Naive thymus-derived CD8-positive, alpha-beta T cell (primary cell): ENCODE results near the gene MITF. TPM values are rescaled to one million over a fixed set of nuclear protein-coding genes. Genes with fewer than 3 reads are reported as not detected.

Experiments
- ATAC-seq, 2 donors: fragments of 150-1000 bp; cut with Tn5 transposase in 1 of 2; sonication (Bioruptor Pico), chemical (Tn5 transposase) in 1 of 2; 1 replicate in 1 of 2; 2 replicates in 1 of 2; pipeline ENCODE4 v1.10.0; 2021; ENCODE audit warnings: mild to moderate bottlenecking in 2 of 2, moderate library complexity in 2 of 2
- POLR2A ChIA-PET: fragments of 350-600 bp; sonication (Branson Sonifier 250); formaldehyde crosslinking; loops from one replicate; lab custom pipeline; 2021; ENCODE audit warnings: antibody characterized with exemption; lab: Charles Lee
- DNase-seq, 10 donors: peaks; one replicate each; pipeline versions ENCODE4 v3.0.0 to v3.0.0-alpha.2; 2020 to 2022
- H3K27ac Mint-ChIP-seq, 10 donors: one replicate each; pipeline ENCODE4 v1.8.0; 2020 to 2022; ENCODE audit warnings: mild to moderate bottlenecking in 10 of 10, mixed read lengths in 10 of 10, moderate library complexity in 4 of 10, inconsistent platforms in 1 of 10
- H3K27me3 Mint-ChIP-seq, 5 donors: one replicate each; pipeline ENCODE4 v1.8.0; 2021 to 2022; ENCODE audit warnings: mixed read lengths in 5 of 5
- H3K36me3 Mint-ChIP-seq, 3 donors: one replicate each; pipeline ENCODE4 v1.8.0; 2020 to 2022; ENCODE audit warnings: mixed read lengths in 3 of 3, mild to moderate bottlenecking in 2 of 3, inconsistent platforms in 1 of 3
- H3K4me1 Mint-ChIP-seq, 4 donors: one replicate each; pipeline ENCODE4 v1.8.0; 2021 to 2022; ENCODE audit warnings: mixed read lengths in 4 of 4
- H3K4me3 Mint-ChIP-seq, 10 donors: one replicate each; pipeline ENCODE4 v1.8.0; 2020 to 2022; ENCODE audit warnings: mild to moderate bottlenecking in 10 of 10, mixed read lengths in 10 of 10, moderate library complexity in 6 of 10, inconsistent platforms in 1 of 10
- H3K9me3 Mint-ChIP-seq, 9 donors: one replicate each; pipeline ENCODE4 v1.8.0; 2020 to 2022; ENCODE audit warnings: mixed read lengths in 9 of 9, mild to moderate bottlenecking in 3 of 9, inconsistent platforms in 1 of 9, moderate library complexity in 1 of 9
- polyA plus RNA-seq, 3 donors: library from polyadenylated mRNA; unstranded; fragments of 300-500 nt; fragmentation: Illumina TruSeq; gene quantifications; one replicate each; pipeline ENCODE4 v1.2.3, GENCODE V29; 2021
- total RNA-seq, 8 experiments: library from RNA in 2 of 8; stranded (reverse) in 2 of 8; gene quantifications; one replicate each; pipeline ENCODE4 v1.2.3 and lab custom pipeline; 2021 to 2026

The MITF gene
- total and polyA plus RNA-seq, 5 experiments from 2014 or later, result 0.23 to 0.33 TPM; not detected in 3

- H3K36me3 Mint-ChIP-seq, result no peaks in the 10 kb centered on the region
- ATAC-seq, result no peak
Measured at GRCh38 chr3:69767571-69767970, 28.3 kb downstream of the MITF start.

GRCh38 chr3:69768438-69768837, 29.2 kb downstream of the MITF start:
- no peaks in the 10 kb centered on the region for H3K9me3 Mint-ChIP-seq
- DNase-seq (no peak), ATAC-seq (no peak)
- H3K36me3 Mint-ChIP-seq, result no peaks in the 10 kb centered on the region
- H3K4me3 Mint-ChIP-seq, result no peak overlapping the region
- H3K27me3 Mint-ChIP-seq, result peaks cover 0 to 3% (median 2%) of the 10 kb centered on the region in 5 donors
- H3K27ac Mint-ChIP-seq, result no peak overlapping the region
- H3K4me1 Mint-ChIP-seq, result peaks cover 0 to 4% (median 0%) of the 10 kb centered on the region in 4 donors
- POLR2A ChIA-PET, result no interaction called here

More at GRCh38 chr3:69767571-69767970, 28.3 kb downstream of the MITF start:
- no peaks in the 10 kb centered on the region for H3K9me3 Mint-ChIP-seq
- POLR2A ChIA-PET, result no interaction called here
- DNase-seq, result no peak
- no peak overlapping the region for H3K4me3 Mint-ChIP-seq
- H3K4me1 Mint-ChIP-seq, result peaks cover 0 to 4% (median 0%) of the 10 kb centered on the region in 4 donors
- no peak overlapping the region for H3K27ac Mint-ChIP-seq
- peaks cover 0 to 3% (median 2%) of the 10 kb centered on the region in 5 donors for H3K27me3 Mint-ChIP-seq

- POLR2A ChIA-PET, result no interaction called here
- Mint-ChIP-seq H3K27ac (no peak overlapping the region), H3K4me3 (no peak overlapping the region), H3K27me3 (peaks cover 0 to 7% (median 2%) of the 10 kb centered on the region in 5 donors), H3K9me3 (peaks cover 0 to 3% (median 0%) of the 10 kb centered on the region in 9 donors), H3K4me1 (no peaks in the 10 kb centered on the region), H3K36me3 (no peaks in the 10 kb centered on the region)
- no peak for DNase-seq
- no peak for ATAC-seq
Measured at GRCh38 chr3:69770219-69770618, 31.0 kb downstream of the MITF start.

GRCh38 chr3:69770976-69771634, 31.8 kb downstream of the MITF start:
- DNase-seq, result no peak
- no peak for ATAC-seq
- Mint-ChIP-seq H3K27ac (no peak overlapping the region), H3K4me3 (no peak overlapping the region), H3K4me1 (no peaks in the 10 kb centered on the region), H3K36me3 (no peaks in the 10 kb centered on the region), H3K27me3 (peaks cover 0 to 7% (median 2%) of the 10 kb centered on the region in 5 donors), H3K9me3 (peaks cover 0 to 3% (median 0%) of the 10 kb centered on the region in 9 donors)
- POLR2A ChIA-PET, result no interaction called here

GRCh38 chr3:69772152-69772867, 33.0 kb downstream of the MITF start:
- Mint-ChIP-seq H3K27ac (no peak overlapping the region), H3K4me1 (no peaks in the 10 kb centered on the region), H3K27me3 (peaks cover 0 to 7% (median 2%) of the 10 kb centered on the region in 5 donors), H3K9me3 (peaks cover 0 to 3% (median 0%) of the 10 kb centered on the region in 9 donors), H3K36me3 (no peaks in the 10 kb centered on the region), H3K4me3 (no peak overlapping the region)
- DNase-seq (no peak), ATAC-seq (no peak)
- POLR2A ChIA-PET, result no interaction called here

- H3K27ac Mint-ChIP-seq, result no peak overlapping the region
- POLR2A ChIA-PET, result no interaction called here
- no peaks in the 10 kb centered on the region for H3K36me3 Mint-ChIP-seq
- DNase-seq, result no peak
- ATAC-seq, result no peak
- H3K4me1 Mint-ChIP-seq, result no peaks in the 10 kb centered on the region
- H3K4me3 Mint-ChIP-seq, result no peak overlapping the region
- peaks cover 0 to 12% (median 0%) of the 10 kb centered on the region in 9 donors for H3K9me3 Mint-ChIP-seq
- H3K27me3 Mint-ChIP-seq, result peaks cover 0 to 9% (median 0%) of the 10 kb centered on the region in 5 donors
Measured at GRCh38 chr3:69774029-69774428, 34.8 kb downstream of the MITF start.

GRCh38 chr3:69775751-69776150, 36.5 kb downstream of the MITF start:
- Mint-ChIP-seq H3K27me3 (peaks cover 0 to 9% (median 0%) of the 10 kb centered on the region in 5 donors), H3K27ac (no peak overlapping the region), H3K4me1 (no peaks in the 10 kb centered on the region), H3K36me3 (no peaks in the 10 kb centered on the region), H3K9me3 (peaks cover 0 to 12% (median 0%) of the 10 kb centered on the region in 9 donors), H3K4me3 (no peak overlapping the region)
- ATAC-seq (no peak), DNase-seq (no peak)
- POLR2A ChIA-PET, result no interaction called here

GRCh38 chr3:69776289-69776688, 37.0 kb downstream of the MITF start:
- Mint-ChIP-seq H3K4me1 (no peaks in the 10 kb centered on the region), H3K4me3 (no peak overlapping the region), H3K27me3 (peaks cover 0 to 9% (median 0%) of the 10 kb centered on the region in 5 donors), H3K36me3 (no peaks in the 10 kb centered on the region), H3K27ac (no peak overlapping the region), H3K9me3 (peaks cover 0 to 12% (median 0%) of the 10 kb centered on the region in 9 donors)
- no peak for DNase-seq
- ATAC-seq, result no peak
- POLR2A ChIA-PET, result no interaction called here

GRCh38 chr3:69776920-69777581, 37.8 kb downstream of the MITF start:
- POLR2A ChIA-PET, result no interaction called here
- no peak overlapping the region for H3K4me3 Mint-ChIP-seq
- H3K36me3 Mint-ChIP-seq, result no peaks in the 10 kb centered on the region
- no peaks in the 10 kb centered on the region for H3K4me1 Mint-ChIP-seq
- ATAC-seq, result no peak
- H3K27ac Mint-ChIP-seq, result no peak overlapping the region
- H3K27me3 Mint-ChIP-seq, result peaks cover 0 to 9% (median 0%) of the 10 kb centered on the region in 5 donors
- DNase-seq, result no peak
- peaks cover 0 to 12% (median 0%) of the 10 kb centered on the region in 9 donors for H3K9me3 Mint-ChIP-seq

- ATAC-seq (no peak), DNase-seq (no peak)
- Mint-ChIP-seq H3K27me3 (peaks cover 0 to 9% (median 0%) of the 10 kb centered on the region in 5 donors), H3K9me3 (peaks cover 0 to 12% (median 0%) of the 10 kb centered on the region in 9 donors), H3K36me3 (no peaks in the 10 kb centered on the region), H3K27ac (no peak overlapping the region), H3K4me1 (no peaks in the 10 kb centered on the region), H3K4me3 (no peak overlapping the region)
- POLR2A ChIA-PET, result no interaction called here
Measured at GRCh38 chr3:69777582-69777967, 38.3 kb downstream of the MITF start.

GRCh38 chr3:69781593-69781992, 42.3 kb downstream of the MITF start:
- no peaks in the 10 kb centered on the region for H3K36me3 Mint-ChIP-seq
- no peak for DNase-seq
- peaks cover 0 to 21% (median 0%) of the 10 kb centered on the region in 9 donors for H3K9me3 Mint-ChIP-seq
- no peaks in the 10 kb centered on the region for H3K4me1 Mint-ChIP-seq
- ATAC-seq, result no peak
- no peak overlapping the region for H3K4me3 Mint-ChIP-seq
- H3K27ac Mint-ChIP-seq, result no peak overlapping the region
- peaks cover 3 to 11% (median 5%) of the 10 kb centered on the region in 5 donors for H3K27me3 Mint-ChIP-seq
- POLR2A ChIA-PET, result no interaction called here

- ATAC-seq (no peak), DNase-seq (no peak)
- POLR2A ChIA-PET, result no interaction called here
- Mint-ChIP-seq H3K27me3 (peaks cover 3 to 11% (median 4%) of the 10 kb centered on the region in 5 donors), H3K4me1 (no peaks in the 10 kb centered on the region), H3K36me3 (no peaks in the 10 kb centered on the region), H3K4me3 (no peak overlapping the region), H3K9me3 (peaks cover 0 to 9% (median 0%) of the 10 kb centered on the region in 9 donors), H3K27ac (no peak overlapping the region)
Measured at GRCh38 chr3:69784954-69785514, 45.8 kb downstream of the MITF start.
